Measurements from ENCODE around the gene TMEM37.

The TMEM37 gene

DNA sequence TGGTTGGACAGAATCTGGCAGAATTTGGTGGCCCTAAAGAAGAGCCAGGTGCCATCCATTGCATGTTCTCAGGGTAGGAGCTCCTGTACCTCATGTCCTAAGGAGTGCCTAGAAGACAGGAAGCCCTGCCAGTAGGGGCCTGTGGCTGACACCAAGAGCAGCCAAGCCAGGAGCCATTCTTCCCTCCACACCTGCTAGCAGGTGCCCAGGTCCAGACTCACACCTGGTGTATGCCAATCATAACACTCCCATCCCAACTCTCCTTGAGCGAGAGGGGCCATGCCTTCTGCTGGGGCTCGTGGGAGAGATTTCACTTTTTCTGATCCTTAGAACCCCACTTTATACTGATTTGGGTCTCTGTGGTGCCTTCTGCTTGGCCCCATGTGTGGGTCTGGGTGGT, 26.5 kb upstream of the TMEM37 start:
- no peak for DNase-seq (ENCODE audit: low read depth, low spot score)
- TF ChIP-seq, protein P1, sequence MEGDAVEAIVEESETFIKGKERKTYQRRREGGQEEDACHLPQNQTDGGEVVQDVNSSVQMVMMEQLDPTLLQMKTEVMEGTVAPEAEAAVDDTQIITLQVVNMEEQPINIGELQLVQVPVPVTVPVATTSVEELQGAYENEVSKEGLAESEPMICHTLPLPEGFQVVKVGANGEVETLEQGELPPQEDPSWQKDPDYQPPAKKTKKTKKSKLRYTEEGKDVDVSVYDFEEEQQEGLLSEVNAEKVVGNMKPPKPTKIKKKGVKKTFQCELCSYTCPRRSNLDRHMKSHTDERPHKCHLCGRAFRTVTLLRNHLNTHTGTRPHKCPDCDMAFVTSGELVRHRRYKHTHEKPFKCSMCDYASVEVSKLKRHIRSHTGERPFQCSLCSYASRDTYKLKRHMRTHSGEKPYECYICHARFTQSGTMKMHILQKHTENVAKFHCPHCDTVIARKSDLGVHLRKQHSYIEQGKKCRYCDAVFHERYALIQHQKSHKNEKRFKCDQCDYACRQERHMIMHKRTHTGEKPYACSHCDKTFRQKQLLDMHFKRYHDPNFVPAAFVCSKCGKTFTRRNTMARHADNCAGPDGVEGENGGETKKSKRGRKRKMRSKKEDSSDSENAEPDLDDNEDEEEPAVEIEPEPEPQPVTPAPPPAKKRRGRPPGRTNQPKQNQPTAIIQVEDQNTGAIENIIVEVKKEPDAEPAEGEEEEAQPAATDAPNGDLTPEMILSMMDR (IDR thresholded peaks at IDR 0.05; ENCODE audit: insufficient read depth, low read length, missing control alignments): no peak
- ChIA-PET POLR2A (no interaction called here), CTCF (interaction anchor here (0.9 to 9.6 kb wide), 2 partner anchors 73 to 255 kb away, joined by 4 to 161 read pairs; no protein-coding TSS in a partner anchor)
- no peak overlapping the region for H3K4me3 ChIP-seq (ENCODE audit: low read depth, low read length)

DNA sequence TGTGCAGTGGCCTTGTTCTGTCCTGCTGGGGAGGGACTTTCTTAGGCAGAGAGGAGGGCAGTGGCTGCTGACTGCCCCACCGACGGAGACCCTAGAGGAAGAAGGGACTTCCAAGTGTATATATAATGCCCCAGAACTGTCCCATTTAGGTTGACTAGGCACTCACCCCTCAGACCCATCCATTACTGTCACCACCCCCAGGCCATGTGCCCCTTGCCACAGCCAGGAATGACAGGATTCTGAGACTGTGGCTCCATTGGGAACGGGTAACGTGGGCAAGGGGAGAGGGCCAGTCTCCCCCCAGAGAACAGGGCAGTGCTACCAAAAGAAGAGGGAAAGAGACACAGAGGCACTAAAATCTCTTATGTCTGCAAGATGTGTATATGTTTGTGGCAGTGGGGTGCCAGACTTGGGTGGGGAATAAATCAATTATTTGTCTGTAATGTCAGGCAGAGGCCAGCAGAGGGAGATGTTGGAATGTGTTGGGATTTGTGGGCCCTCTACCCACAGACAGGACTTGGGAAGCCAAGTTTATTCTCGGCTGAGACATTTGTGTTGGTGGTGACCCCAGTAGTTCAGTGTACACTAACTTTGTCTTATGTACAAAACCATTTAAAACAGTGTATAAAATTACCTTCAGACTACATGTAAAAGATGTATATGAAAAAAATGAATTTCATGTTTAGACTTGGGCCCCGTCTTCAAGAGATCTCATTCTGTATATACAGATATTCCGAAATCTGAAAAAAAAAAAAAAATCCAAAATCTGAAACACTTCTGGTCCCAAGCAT, 24.0 kb upstream of the TMEM37 start:
- DNase-seq (ENCODE audit: low read depth, low spot score): no peak
- H3K4me3 ChIP-seq (ENCODE audit: low read depth, low read length): no peak overlapping the region
- CTCF ChIA-PET: interaction anchor here (0.7 to 9.6 kb wide), 4 partner anchors 10 to 177 kb away, joined by 3 to 161 read pairs (median 3); no protein-coding TSS in a partner anchor
- TF ChIP-seq, protein P1 (IDR thresholded peaks at IDR 0.05; ENCODE audit: insufficient read depth, low read length, missing control alignments): peak; percentile 68
- POLR2A ChIA-PET: no interaction called here

DNA sequence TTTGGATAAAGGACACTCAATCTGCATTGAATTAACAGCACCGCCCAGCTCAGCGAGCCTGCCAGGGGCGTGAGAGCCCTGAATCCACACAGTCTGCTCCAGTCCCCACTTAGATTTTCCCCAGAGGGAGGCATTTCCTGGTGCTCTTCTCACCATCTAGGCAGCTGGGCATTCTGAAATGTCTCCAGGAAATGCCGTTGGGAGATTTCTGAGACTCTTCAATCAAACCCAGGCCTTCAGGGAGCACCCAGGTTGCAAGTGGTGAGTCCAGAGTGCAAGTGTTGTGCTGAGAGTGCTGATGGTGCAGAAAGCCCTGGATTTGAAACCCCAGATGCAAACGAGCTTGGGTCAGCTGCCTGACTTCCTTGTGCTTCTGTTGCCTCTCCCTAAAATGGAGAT, 23.4 kb upstream of the TMEM37 start:
- TF ChIP-seq, protein P1 (IDR thresholded peaks at IDR 0.05; ENCODE audit: insufficient read depth, low read length, missing control alignments): no peak
- ChIA-PET POLR2A (no interaction called here), CTCF (interaction anchor here (0.7 to 9.6 kb wide), 4 partner anchors 10 to 177 kb away, joined by 3 to 161 read pairs (median 3); no protein-coding TSS in a partner anchor)
- DNase-seq (ENCODE audit: low read depth, low spot score): no peak
- no peak overlapping the region for H3K4me3 ChIP-seq (ENCODE audit: low read depth, low read length)

DNA sequence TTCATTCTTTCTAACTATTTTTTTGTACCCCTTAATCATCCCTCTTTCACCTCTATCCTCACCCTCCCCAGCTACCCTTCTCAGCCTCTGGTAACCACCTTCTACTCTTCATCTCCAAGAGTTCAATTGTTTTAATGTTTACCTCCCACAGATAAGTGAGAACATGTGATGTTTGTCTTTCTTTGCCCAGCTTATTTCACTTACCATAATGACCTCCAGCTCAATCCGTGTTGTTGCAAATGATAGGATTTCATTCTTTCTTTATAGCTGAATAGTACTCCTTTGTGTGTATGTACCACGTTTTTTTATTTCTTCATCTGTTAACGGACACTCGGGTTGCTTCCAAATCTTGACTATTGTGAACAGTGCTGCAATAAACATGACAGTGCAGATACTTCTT, 22.1 kb upstream of the TMEM37 start:
- TF ChIP-seq, protein P1 (IDR thresholded peaks at IDR 0.05; ENCODE audit: insufficient read depth, low read length, missing control alignments): no peak
- DNase-seq (ENCODE audit: low read depth, low spot score): no peak
- CTCF ChIA-PET: interaction anchor here (0.9 to 9.6 kb wide), 7 partner anchors 9 to 250 kb away, joined by 3 to 161 read pairs (median 3); no protein-coding TSS in a partner anchor
- H3K4me3 ChIP-seq (ENCODE audit: low read depth, low read length): no peak overlapping the region
- POLR2A ChIA-PET: no interaction called here

DNA sequence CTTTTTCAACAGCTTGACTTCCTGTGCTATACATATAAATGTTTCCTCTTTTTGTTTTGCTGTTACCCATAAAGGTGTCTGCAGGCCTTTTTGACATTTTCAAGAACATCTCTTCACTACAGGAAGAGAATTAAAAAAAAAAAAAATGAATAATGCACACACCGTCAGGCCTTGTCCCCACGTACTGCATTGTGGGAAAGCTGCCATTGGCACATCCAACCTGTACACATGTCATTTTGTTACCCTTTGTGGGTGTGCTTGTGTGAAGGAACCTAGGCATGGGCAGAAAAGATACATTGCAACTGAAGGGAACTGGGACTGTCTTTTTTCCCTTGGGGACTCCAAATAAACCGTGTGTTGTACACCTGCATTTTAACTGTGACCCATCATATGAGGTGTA, 16.8 kb upstream of the TMEM37 start:
- CTCF ChIA-PET: interaction anchor here (1.1 to 2.6 kb wide), 2 partner anchors 8 to 61 kb away, joined by 3 to 11 read pairs; no protein-coding TSS in a partner anchor
- POLR2A ChIA-PET: no interaction called here
- H3K4me3 ChIP-seq (ENCODE audit: low read depth, low read length): no peak overlapping the region
- TF ChIP-seq, protein P1 (IDR thresholded peaks at IDR 0.05; ENCODE audit: insufficient read depth, low read length, missing control alignments): no peak
- no peak for DNase-seq (ENCODE audit: low read depth, low spot score)

DNA sequence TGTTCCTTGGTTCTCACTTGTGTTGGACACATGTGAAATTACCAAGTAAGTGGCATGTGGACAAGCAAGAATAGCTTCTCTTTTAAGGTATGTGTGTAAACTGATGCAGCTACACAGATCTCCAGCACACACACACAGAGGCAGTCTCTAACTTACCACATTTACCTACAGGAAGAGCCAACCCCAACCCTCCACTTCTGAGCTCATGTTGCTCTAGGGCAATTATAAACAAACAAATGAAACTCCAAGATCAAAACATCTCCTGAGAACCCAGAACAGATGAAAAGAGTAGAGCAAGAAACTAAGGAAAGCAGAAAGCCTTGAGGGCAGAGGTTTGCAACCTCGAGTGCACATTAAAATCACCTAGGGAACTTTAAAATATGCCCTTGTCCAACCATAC, 16.0 kb upstream of the TMEM37 start:
- ChIA-PET POLR2A (no interaction called here), CTCF (interaction anchor here (1.1 to 2.6 kb wide), 2 partner anchors 9 to 61 kb away, joined by 3 to 11 read pairs; no protein-coding TSS in a partner anchor)
- DNase-seq (ENCODE audit: low read depth, low spot score): no peak
- no peak overlapping the region for H3K4me3 ChIP-seq (ENCODE audit: low read depth, low read length)
- TF ChIP-seq, protein P1 (IDR thresholded peaks at IDR 0.05; ENCODE audit: insufficient read depth, low read length, missing control alignments): no peak

Data from AG04449 (cell line).